Measurements from ENCODE around the gene NCKAP5L.
A peak's percentile ranks its signal among the peaks of the same experiment; 100 is the strongest.

NCKAP5L gene

GRCh38 chr12:49821373-49822287 is 6.6 kb downstream of the NCKAP5L start:
- DNase-seq: no peak

GRCh38 chr12:49819786-49820185 is 8.4 kb downstream of the NCKAP5L start:
- DNase-seq: no peak

- DNase-seq: no peak
These were observed 9.8 kb downstream of the NCKAP5L start for GRCh38 chr12:49818241-49818895.

DNA sequence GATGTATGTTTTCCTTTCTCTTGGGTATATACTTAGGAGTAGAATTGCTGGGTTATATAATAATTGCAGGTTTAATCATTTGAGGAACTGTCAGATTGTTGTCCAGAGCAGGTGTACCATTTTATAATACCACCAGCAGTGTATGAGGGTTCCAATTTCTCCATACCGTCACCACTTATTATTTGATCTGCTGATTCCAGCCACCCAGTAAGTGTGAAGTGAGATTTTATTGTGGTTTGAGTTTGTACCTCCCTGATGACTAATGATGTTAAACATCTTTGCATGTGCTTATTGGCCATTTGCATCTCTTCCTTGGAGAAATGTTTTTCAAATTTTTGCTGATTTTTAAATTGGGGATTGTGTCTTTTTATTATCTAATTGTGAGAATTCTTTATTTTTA is 15.1 kb downstream of the NCKAP5L start:
- no peak for DNase-seq

DNA sequence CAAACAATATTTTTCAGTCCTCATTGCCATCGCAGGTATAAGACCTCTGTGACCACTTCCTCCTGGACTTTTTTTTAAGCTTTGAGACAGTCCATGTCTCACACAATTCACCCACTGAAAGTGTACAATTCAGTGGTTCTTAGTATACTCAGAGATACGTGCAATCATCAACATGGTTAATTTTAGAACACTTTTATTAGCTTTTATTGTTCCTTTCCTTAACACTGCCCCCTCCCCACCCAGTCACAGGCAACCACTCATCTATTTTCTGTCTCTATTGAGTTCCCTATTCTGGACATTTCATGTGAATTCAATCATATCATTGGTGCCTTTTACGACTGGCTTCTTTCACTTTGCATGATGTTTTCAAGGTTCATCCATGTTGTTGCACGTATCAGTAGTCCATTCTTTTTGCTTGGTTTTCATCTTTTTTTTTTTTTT is 16.2 kb downstream of the NCKAP5L start:
- no peak for DNase-seq

DNA sequence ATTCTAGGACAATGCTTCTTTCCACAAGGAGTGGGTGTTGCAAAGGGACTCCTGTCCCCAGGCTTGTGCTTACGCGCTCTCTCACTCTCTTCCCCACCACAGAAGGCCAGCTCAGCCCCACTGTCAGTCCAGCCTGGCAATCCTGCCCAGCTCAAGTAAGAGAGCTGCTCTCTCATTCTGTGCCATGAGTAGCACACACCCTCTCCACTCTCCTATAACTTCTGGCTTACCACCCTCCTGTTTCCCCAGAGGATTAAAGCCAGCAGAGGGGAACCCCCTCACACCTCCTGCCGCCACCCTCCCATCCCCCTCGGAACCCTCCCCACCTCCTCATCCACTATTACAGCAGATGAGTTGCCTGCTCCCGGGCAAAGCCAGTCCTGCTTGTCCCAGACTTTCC is 17.1 kb downstream of the NCKAP5L start:
- DNase-seq: no peak

GRCh38 chr12:49809906-49810389 is 18.3 kb downstream of the NCKAP5L start:
- no peak for DNase-seq

- DNase-seq: peak; percentile 24
These were observed 18.8 kb downstream of the NCKAP5L start for GRCh38 chr12:49809381-49809905.

GRCh38 chr12:49808686-49809380 is 19.4 kb downstream of the NCKAP5L start:
- DNase-seq: no peak

GRCh38 chr12:49807991-49808580 is 20.1 kb downstream of the NCKAP5L start:
- DNase-seq: no peak

GRCh38 chr12:49806877-49807276 is 21.3 kb downstream of the NCKAP5L start:
- no peak for DNase-seq

- no peak for DNase-seq
These were observed 21.8 kb downstream of the NCKAP5L start for GRCh38 chr12:49806321-49806813.

DNA sequence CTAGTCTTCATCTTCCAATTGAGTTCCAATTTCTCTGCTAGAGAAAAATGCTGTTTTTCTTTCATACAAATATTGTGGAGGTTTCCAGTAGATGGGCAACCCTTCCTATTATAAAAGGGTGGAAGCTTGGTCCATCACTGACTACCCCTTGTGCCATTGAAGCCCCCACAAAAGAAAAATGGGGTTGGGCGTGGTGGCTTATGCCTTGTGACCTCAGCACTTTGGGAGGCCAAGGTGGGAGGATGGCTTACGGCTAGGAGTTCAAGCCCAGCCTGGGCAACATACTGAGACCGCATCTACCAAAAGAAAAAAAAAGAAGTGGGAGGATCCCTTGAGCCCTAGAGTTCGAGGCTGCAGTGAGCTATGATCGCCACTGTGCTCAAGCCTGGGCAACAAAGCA is 22.8 kb downstream of the NCKAP5L start:
- no peak for DNase-seq

- no peak for DNase-seq
These were observed 23.4 kb downstream of the NCKAP5L start for GRCh38 chr12:49804821-49805220.

DNA sequence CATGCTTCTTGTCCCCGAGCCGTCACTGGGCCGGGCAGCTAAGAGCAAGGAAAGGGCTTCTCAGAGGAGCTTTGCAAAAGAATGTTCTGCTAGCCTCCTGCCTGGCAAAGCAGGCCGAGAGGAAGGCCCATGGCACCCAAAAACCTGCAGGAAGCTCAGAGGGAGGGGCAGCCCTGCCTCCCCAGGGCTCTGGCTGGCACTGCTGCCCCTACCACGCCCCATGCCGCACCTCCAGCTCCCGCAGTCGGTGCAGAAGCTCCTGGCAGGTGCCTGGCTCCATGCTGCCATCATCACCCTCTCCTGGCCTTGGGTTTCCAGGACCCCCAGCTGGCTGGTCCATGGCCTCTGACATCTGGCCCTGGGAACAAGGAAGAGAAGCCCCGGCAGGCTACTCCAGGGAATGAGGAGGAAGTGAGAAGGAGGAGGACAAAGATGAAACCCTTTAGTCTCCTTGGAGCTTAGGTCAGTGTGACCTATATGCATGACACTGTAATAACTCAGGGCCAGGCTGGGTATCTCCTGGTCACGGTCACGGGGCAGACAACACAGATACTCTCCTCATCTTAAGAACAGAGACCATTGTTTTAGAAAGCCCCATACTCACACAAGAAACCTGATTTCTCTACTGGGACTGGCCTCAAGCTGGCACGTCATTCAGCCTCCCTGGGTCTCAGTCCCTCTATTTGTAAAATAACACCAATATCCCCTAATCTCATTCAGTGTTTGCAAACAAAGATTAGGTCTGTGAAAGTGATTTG is 24.3 kb downstream of the NCKAP5L start:
- no peak for DNase-seq

- no peak for DNase-seq
These were observed 26.8 kb downstream of the NCKAP5L start for GRCh38 chr12:49801141-49802063.

DNA sequence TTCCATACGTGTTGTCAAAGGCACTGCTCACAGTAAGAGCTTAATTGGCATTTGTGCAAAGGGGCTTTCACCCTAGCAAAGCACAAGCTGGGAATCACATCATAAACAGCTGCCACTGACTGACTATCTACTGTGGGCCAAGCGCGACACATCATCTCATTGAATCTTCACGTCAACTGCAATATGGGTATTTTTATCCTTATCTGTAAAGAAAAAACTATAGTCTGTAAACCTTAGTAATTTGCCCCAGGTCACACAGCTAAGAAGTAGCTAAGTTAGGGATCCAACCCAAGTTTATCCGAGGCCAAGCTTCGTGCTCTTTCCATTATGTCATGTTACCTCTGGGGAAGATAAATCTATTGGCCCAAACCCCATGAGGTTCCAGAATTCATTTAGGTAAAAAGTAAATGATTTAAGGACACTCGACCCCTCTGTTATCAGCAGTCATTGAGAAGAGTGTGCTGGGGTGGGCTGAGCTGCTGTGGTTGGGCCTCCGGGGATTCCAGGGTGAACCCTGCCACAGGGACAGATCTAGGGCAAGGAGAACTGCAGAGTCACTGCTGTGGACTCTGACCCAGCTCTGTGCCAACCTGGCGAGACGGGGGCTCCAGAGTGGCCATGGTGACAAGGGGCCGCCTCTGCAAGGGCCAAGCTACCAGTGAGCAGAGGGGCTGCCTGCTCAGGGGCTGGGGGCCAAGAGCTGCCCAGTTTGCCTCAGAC is 27.6 kb downstream of the NCKAP5L start:
- DNase-seq: no peak

DNA sequence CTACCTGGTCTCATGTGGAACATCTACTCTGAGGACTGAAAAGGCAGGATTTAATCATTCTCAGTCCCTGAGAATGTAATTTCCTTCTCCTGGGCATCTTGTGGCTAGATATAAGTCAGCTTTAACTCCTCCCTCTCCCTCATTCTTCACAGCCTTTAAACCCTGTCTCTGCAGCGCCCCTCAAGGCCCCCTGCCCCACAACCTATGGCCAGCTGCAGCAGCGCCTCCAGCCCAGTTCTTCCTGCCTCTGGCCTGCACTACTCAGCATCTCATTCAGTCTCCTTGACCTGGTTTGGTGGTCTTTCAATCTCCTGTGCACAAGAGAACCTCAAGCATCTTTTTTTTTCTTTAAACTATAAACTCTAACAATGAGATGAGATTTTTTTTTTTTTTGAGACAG is 29.3 kb downstream of the NCKAP5L start:
- DNase-seq: no peak

DNA sequence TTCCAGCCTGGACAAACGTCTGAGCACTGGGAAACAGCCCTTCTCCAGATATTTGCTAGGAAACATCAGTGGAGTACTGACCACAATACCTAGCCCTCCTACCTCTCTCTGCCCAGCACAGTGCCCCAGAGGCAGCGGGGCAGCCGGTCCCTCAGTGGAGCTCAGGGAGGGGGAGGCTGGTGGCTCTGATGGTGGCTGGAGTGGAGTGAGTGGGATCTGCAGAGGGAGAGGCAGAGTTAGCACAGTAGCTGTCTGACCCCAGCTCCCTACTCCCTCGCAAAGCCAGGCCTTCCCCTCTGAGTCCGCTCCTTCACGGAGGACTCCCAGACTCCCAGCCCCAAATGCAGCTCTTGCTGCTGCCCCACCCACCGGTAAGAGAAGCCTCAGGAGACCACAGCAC is 30.0 kb downstream of the NCKAP5L start:
- DNase-seq: no peak

DNA sequence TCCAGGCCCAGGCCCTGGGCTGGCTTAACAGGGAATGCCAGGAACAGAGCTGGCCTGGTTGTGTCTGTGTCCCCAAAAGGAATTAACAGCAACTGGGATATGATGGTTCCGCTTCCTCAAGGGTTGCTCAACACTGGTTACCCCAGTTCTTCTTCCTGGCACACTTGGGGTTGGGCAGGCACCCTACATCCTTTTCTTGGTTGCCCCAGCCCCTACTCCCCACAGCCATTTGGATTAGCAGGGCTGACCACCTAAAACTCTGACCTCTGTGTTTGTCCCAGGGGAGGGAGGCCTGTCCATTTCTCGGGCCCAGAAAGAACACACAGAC is 30.8 kb downstream of the NCKAP5L start:
- DNase-seq: no peak
